Measurements from ENCODE around the gene CAPN3. TPM values are rescaled to one million over a fixed set of nuclear protein-coding genes. Genes with fewer than 3 reads are reported as not detected.

Gene CAPN3
- total and polyA plus RNA-seq, 2 experiments from 2014 or later: 0.84 to 1.1 TPM

DNA sequence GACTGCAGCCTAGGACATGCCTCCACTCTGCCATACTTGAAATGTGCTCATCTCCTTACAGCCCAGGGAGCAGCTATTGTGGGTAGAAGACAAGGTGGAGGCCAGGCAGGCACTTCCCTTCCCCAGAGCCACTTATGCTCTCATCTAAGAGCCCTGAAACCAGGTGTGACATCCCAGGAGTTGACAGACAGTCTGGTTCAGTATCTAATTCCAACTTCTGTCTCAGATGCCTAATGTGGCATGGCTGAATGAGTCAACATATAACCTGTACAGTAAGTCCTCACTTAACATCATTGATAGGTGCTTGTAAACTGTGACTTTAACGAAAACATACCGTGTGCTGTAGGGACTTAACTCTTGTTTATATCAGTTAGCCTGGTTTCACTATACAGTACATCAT is 1.2 kb upstream of the CAPN3 start:
- H4K20me1 ChIP-seq (replicated peaks; ENCODE audit: insufficient read depth): no peaks in the 10 kb centered on the region
- H3K36me3 Mint-ChIP-seq (ENCODE audit: low read depth): no peaks in the 10 kb centered on the region
- no peaks in the 10 kb centered on the region for H3K9me3 Mint-ChIP-seq
- no peak for ATAC-seq
- H3K79me2 ChIP-seq (replicated peaks; ENCODE audit: insufficient read depth): no peaks in the 10 kb centered on the region
- no peak overlapping the region for H3K27ac ChIP-seq (ENCODE audit: low read depth)
- peaks cover 6% of the 10 kb centered on the region for H3K27me3 Mint-ChIP-seq (ENCODE audit: insufficient read depth, low read depth, poor library complexity)
- TF ChIP-seq CREB1 (CRISPR knock-in tag; IDR thresholded peaks at IDR 0.05; ENCODE audit: low read depth): no peak
- TF ChIP-seq, protein P1, sequence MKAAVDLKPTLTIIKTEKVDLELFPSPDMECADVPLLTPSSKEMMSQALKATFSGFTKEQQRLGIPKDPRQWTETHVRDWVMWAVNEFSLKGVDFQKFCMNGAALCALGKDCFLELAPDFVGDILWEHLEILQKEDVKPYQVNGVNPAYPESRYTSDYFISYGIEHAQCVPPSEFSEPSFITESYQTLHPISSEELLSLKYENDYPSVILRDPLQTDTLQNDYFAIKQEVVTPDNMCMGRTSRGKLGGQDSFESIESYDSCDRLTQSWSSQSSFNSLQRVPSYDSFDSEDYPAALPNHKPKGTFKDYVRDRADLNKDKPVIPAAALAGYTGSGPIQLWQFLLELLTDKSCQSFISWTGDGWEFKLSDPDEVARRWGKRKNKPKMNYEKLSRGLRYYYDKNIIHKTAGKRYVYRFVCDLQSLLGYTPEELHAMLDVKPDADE (IDR thresholded peaks at IDR 0.05): no peak
- no peak for TF ChIP-seq JUNB (IDR thresholded peaks at IDR 0.05; ENCODE audit: unreplicated experiment)
- no peak for TF ChIP-seq EZH2 (IDR thresholded peaks at IDR 0.05; ENCODE audit: low read depth, unreplicated experiment)
- no peak for TF ChIP-seq NANOG (IDR thresholded peaks at IDR 0.05; ENCODE audit: borderline replicate concordance)
- no peak overlapping the region for H3K4me3 ChIP-seq
- H3K4me3 Mint-ChIP-seq: no peak overlapping the region
- peaks cover 15% of the 10 kb centered on the region for H3K4me1 Mint-ChIP-seq
- no peaks in the 10 kb centered on the region for H3F3A ChIP-seq (replicated peaks; ENCODE audit: low read depth)
- H3K4me2 ChIP-seq: no peak overlapping the region
- peaks cover 14% of the 10 kb centered on the region for H3K4me1 ChIP-seq (ENCODE audit: insufficient read depth)
- peaks cover 5% of the 10 kb centered on the region; the same call in 1 of the 2 replicates for H3K9me2 ChIP-seq (ENCODE audit: insufficient read depth)
- no peaks in the 10 kb centered on the region; the same call in 1 of the 2 replicates for H3K36me3 ChIP-seq (ENCODE audit: insufficient read depth)
- no peak for DNase-seq (ENCODE audit: low spot score)
- H3K27me3 ChIP-seq (ENCODE audit: insufficient read depth): no peaks in the 10 kb centered on the region
- H2AFZ ChIP-seq: no peak overlapping the region
- H3K27ac Mint-ChIP-seq: no peak overlapping the region

DNA sequence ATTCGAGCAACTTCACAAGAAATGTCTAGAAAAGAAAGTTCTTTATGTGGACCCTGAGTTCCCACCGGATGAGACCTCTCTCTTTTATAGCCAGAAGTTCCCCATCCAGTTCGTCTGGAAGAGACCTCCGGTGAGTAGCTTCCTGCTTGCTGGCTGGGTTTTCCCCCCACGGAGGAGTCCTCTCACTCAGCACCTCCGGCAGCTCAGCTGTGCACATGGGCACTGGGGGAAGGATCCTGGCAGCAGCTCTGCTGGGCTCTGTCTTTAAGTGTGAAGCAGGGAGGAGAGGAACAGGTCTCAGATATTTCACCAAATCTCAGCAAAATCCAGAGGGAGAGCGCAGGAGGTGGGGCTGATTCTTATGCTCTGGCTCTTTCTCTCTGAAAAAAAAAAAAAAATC is 684 bp downstream of the CAPN3 start:
- H3K4me3 ChIP-seq: no peak overlapping the region
- peaks cover 24% of the 10 kb centered on the region for H3K4me1 Mint-ChIP-seq
- H3K27ac ChIP-seq (ENCODE audit: low read depth): no peak overlapping the region
- H3K27me3 ChIP-seq (ENCODE audit: insufficient read depth): no peaks in the 10 kb centered on the region
- no peaks in the 10 kb centered on the region for H4K20me1 ChIP-seq (replicated peaks; ENCODE audit: insufficient read depth)
- H3K36me3 Mint-ChIP-seq (ENCODE audit: low read depth): no peaks in the 10 kb centered on the region
- H3K9me3 Mint-ChIP-seq: no peaks in the 10 kb centered on the region
- peaks cover 15% of the 10 kb centered on the region for H3K9me2 ChIP-seq (ENCODE audit: insufficient read depth)
- H3K36me3 ChIP-seq (ENCODE audit: insufficient read depth): no peaks in the 10 kb centered on the region; the same call in 1 of the 2 replicates
- no peaks in the 10 kb centered on the region for H3K79me2 ChIP-seq (replicated peaks; ENCODE audit: insufficient read depth)
- H3K4me2 ChIP-seq: no peak overlapping the region
- no peaks in the 10 kb centered on the region for H3F3A ChIP-seq (replicated peaks; ENCODE audit: low read depth)
- H3K27ac Mint-ChIP-seq: no peak overlapping the region
- peaks cover 8% of the 10 kb centered on the region for H3K27me3 Mint-ChIP-seq (ENCODE audit: insufficient read depth, low read depth, poor library complexity)
- ATAC-seq (no peak), DNase-seq (ENCODE audit: low spot score) (no peak)
- H2AFZ ChIP-seq: 0 out of 2 replicates have a peak overlapping the region, but pooled peaks have one; percentile 2
- H3K4me1 ChIP-seq (ENCODE audit: insufficient read depth): peaks cover 24% of the 10 kb centered on the region
- TF ChIP-seq JUNB (IDR thresholded peaks at IDR 0.05; ENCODE audit: unreplicated experiment): no peak
- TF ChIP-seq, protein P2, sequence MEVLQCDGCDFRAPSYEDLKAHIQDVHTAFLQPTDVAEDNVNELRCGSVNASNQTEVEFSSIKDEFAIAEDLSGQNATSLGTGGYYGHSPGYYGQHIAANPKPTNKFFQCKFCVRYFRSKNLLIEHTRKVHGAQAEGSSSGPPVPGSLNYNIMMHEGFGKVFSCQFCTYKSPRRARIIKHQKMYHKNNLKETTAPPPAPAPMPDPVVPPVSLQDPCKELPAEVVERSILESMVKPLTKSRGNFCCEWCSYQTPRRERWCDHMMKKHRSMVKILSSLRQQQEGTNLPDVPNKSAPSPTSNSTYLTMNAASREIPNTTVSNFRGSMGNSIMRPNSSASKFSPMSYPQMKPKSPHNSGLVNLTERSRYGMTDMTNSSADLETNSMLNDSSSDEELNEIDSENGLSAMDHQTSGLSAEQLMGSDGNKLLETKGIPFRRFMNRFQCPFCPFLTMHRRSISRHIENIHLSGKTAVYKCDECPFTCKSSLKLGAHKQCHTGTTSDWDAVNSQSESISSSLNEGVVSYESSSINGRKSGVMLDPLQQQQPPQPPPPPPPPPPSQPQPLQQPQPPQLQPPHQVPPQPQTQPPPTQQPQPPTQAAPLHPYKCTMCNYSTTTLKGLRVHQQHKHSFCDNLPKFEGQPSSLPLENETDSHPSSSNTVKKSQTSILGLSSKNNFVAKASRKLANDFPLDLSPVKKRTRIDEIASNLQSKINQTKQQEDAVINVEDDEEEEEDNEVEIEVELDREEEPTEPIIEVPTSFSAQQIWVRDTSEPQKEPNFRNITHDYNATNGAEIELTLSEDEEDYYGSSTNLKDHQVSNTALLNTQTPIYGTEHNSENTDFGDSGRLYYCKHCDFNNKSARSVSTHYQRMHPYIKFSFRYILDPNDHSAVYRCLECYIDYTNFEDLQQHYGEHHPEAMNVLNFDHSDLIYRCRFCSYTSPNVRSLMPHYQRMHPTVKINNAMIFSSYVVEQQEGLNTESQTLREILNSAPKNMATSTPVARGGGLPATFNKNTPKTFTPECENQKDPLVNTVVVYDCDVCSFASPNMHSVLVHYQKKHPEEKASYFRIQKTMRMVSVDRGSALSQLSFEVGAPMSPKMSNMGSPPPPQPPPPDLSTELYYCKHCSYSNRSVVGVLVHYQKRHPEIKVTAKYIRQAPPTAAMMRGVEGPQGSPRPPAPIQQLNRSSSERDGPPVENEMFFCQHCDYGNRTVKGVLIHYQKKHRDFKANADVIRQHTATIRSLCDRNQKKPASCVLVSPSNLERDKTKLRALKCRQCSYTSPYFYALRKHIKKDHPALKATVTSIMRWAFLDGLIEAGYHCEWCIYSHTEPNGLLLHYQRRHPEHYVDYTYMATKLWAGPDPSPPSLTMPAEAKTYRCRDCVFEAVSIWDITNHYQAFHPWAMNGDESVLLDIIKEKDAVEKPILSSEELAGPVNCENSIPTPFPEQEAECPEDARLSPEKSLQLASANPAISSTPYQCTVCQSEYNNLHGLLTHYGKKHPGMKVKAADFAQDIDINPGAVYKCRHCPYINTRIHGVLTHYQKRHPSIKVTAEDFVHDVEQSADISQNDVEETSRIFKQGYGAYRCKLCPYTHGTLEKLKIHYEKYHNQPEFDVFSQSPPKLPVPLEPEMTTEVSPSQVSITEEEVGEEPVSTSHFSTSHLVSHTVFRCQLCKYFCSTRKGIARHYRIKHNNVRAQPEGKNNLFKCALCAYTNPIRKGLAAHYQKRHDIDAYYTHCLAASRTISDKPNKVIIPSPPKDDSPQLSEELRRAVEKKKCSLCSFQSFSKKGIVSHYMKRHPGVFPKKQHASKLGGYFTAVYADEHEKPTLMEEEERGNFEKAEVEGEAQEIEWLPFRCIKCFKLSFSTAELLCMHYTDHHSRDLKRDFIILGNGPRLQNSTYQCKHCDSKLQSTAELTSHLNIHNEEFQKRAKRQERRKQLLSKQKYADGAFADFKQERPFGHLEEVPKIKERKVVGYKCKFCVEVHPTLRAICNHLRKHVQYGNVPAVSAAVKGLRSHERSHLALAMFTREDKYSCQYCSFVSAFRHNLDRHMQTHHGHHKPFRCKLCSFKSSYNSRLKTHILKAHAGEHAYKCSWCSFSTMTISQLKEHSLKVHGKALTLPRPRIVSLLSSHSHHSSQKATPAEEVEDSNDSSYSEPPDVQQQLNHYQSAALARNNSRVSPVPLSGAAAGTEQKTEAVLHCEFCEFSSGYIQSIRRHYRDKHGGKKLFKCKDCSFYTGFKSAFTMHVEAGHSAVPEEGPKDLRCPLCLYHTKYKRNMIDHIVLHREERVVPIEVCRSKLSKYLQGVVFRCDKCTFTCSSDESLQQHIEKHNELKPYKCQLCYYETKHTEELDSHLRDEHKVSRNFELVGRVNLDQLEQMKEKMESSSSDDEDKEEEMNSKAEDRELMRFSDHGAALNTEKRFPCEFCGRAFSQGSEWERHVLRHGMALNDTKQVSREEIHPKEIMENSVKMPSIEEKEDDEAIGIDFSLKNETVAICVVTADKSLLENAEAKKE (CRISPR knock-in tag; IDR thresholded peaks at IDR 0.05): no peak
- no peak overlapping the region for H3K4me3 Mint-ChIP-seq

Data from GM23338 (cell line).